ENCODE measurements around the gene MAU2.

DNA sequence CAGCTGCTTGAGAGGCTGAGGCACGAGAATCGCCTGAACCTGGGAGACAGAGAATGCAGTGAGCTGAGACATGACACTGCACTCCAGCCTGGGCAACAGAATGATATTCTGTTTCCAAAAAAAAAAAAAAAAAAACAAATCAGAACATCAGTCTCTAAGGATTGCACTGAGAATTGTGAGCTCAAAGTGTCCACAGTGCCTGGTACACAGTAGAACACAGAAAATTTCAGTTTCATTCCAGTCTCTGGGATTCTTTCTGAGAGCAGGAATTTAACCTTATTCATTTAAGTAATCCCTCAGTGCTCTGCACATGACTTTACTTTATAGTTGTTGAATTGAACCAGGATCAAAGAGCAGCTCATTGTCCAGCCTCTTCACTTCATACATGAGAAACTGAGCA lies 58.9 kb downstream of the MAU2 start:
- TF ChIP-seq POLR2A (IDR thresholded peaks at IDR 0.05) = no peak
- TF ChIP-seq, protein P1, sequence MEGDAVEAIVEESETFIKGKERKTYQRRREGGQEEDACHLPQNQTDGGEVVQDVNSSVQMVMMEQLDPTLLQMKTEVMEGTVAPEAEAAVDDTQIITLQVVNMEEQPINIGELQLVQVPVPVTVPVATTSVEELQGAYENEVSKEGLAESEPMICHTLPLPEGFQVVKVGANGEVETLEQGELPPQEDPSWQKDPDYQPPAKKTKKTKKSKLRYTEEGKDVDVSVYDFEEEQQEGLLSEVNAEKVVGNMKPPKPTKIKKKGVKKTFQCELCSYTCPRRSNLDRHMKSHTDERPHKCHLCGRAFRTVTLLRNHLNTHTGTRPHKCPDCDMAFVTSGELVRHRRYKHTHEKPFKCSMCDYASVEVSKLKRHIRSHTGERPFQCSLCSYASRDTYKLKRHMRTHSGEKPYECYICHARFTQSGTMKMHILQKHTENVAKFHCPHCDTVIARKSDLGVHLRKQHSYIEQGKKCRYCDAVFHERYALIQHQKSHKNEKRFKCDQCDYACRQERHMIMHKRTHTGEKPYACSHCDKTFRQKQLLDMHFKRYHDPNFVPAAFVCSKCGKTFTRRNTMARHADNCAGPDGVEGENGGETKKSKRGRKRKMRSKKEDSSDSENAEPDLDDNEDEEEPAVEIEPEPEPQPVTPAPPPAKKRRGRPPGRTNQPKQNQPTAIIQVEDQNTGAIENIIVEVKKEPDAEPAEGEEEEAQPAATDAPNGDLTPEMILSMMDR (IDR thresholded peaks at IDR 0.05) = no peak
